ENCODE measurements around the gene HMCN2.

DNA sequence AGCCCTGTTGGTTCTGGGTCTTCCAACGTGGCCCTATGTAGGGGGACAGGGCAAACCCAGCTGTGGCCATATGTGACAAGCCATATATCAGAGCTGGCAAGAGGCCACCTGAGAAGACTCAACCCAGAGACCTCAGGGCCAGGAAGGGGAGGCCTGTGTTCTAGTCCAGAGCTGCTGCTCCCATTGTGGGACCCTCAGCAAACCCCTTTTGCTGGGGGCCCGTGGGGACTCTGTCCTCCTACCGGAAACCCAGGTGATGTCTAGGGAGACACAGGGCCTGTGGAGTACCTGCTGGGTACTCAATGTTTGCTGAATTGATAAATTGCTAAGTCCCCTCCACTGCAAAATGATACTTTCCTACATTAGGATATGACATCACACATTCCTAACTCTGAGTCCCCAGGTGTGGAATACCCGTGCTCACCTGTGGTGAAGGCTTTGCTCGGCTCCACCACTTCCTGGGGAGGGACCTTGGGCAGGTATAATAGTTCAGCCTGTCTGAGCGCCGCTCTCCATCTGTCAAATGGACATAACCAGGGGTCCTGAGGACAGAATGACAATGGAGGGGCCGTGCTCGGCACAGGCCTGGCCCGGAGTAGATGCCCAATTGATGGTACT lies 140.8 kb downstream of the HMCN2 start:
- TF ChIP-seq CTCF (conservative IDR thresholded peaks at IDR 0.05), result no peak
- TF ChIP-seq EZH2 (IDR thresholded peaks at IDR 0.05; ENCODE audit: low read depth), result no peak
